Right atrium auricular region (tissue), 2 donors: ENCODE measurements around the gene RPL22. TPM values are rescaled to one million over a fixed set of nuclear protein-coding genes. Genes with fewer than 3 reads are reported as not detected.
A peak's percentile ranks its signal among the peaks of the same experiment; 100 is the strongest.

ENCODE experiments used
- DNase-seq: peaks from one replicate; pipeline ENCODE4 v3.0.0-alpha.2; 2019; ENCODE audit warnings: low spot score
- H3K27ac ChIP-seq, 2 donors: fragments of 200-600 bp; sonication (generic); 1 replicate in 1 of 2; 2 replicates in 1 of 2; pipeline ENCODE4 v1.5.1; 2016 to 2019
- H3K27me3 ChIP-seq, 2 donors: fragments of 200-600 bp; sonication (generic); one replicate each; pipeline versions ENCODE4 v1.5.1 to v1.6.0; 2017 to 2019
- H3K36me3 ChIP-seq: fragments of 200-600 bp; sonication (generic); one replicate; pipeline ENCODE4 v1.5.1; 2016
- H3K4me1 ChIP-seq, 2 donors: fragments of 200-600 bp; sonication (generic); one replicate each; pipeline versions ENCODE4 v1.5.1 to v1.6.0; 2017 to 2019
- H3K4me3 ChIP-seq, 2 donors: fragments of 200-600 bp; sonication (generic); 1 replicate in 1 of 2; 2 replicates in 1 of 2; pipeline ENCODE4 v1.5.1; 2017 to 2019; ENCODE audit warnings: mild to moderate bottlenecking in 1 of 2, moderate library complexity in 1 of 2
- H3K9me3 ChIP-seq, 2 donors: fragments of 200-600 bp; sonication (generic); one replicate each; pipeline ENCODE4 v1.5.1; 2019
- total RNA-seq, 2 donors: library from RNA; depleted of rRNA; stranded (reverse); fragments of >200 nt; gene quantifications; one replicate each; pipeline ENCODE4 v1.1.0, GENCODE V29; 2016
- TF ChIP-seq, protein P1 (sequence below), 2 donors: fragments of 200-600 bp; sonication (generic); IDR thresholded peaks; one replicate each; pipeline ENCODE4 v1.5.1; 2019; ENCODE audit warnings: antibody characterized with exemption in 2 of 2

RPL22 gene
- total RNA-seq, result 100 to 1,000 TPM in 1 of 2 donors, 10 to 100 TPM in 1; 75.4 to 115 TPM

DNA sequence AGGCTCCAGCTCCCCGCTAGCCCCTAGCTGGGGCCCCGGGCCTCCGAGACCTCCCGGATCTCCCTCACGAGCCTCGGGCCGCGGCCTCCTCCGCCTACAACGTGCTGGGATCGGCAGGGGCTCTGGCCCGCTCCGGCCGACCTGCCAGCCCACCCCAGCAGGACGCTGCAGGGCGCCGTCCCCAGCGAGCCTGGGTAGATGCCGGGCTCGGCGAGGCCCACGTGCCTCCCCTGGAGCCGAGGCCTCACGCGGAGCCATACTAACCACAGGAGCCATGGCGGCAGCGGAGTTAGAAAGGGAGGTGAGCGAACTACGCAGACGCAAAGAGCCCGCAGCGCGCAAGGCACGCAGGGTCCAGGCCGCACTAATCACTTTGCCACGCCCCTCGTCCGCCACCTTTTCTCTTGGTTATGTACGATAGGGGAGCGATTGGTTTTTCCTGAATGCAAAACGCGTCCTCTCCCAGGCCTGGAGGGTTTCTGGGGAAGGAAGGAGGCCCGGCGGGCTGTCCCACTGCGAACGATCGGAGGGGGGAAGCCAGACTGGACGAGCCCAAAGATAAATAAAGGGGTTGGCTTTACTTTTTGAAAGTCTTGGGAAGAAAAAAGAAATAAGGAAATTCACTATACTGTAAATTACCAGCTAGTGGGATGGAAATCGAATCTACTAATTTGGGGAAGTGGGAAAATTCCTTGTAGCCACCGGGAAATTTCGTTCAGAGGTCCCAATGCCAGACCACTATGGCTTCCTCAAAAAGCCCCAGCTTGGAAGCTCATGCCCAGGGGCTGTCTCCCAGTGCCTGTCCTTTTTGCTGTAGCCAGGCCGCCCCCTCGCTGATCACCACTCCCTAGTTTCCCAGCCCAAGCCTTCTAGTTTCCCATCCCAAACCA lies at the start of gene RPL22:
Gene RPL22, minus strand, starts transcription at position 298 of the 890 bp plus-strand sequence. Its CDS starts 22 bp downstream, at position 276.
- DNase-seq, result peak; percentile 98
- peaks cover 0 to 25% of the 10 kb centered on the region in 2 donors for H3K4me1 ChIP-seq
- no peaks in the 10 kb centered on the region for H3K9me3 ChIP-seq
- TF ChIP-seq, protein P1, sequence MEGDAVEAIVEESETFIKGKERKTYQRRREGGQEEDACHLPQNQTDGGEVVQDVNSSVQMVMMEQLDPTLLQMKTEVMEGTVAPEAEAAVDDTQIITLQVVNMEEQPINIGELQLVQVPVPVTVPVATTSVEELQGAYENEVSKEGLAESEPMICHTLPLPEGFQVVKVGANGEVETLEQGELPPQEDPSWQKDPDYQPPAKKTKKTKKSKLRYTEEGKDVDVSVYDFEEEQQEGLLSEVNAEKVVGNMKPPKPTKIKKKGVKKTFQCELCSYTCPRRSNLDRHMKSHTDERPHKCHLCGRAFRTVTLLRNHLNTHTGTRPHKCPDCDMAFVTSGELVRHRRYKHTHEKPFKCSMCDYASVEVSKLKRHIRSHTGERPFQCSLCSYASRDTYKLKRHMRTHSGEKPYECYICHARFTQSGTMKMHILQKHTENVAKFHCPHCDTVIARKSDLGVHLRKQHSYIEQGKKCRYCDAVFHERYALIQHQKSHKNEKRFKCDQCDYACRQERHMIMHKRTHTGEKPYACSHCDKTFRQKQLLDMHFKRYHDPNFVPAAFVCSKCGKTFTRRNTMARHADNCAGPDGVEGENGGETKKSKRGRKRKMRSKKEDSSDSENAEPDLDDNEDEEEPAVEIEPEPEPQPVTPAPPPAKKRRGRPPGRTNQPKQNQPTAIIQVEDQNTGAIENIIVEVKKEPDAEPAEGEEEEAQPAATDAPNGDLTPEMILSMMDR (IDR thresholded peaks at IDR 0.05), result no peak
- no peaks in the 10 kb centered on the region for H3K27me3 ChIP-seq
- peak within 1 kb of the TSS; percentile 84 to 86 for H3K27ac ChIP-seq
- H3K36me3 ChIP-seq, result peaks cover 23% of the 10 kb centered on the region
- peak within 1 kb of the TSS; percentile 96 to 98 for H3K4me3 ChIP-seq

GRCh38 chr1:6248161-6248776 lies 48.9 kb upstream of the RPL22 start:
- H3K27me3 ChIP-seq, result peaks cover 11 to 26% of the 10 kb centered on the region in 2 donors
- H3K36me3 ChIP-seq, result no peaks in the 10 kb centered on the region
- H3K27ac ChIP-seq, result no peak overlapping the region
- H3K9me3 ChIP-seq, result no peaks in the 10 kb centered on the region
- peaks cover 0 to 26% of the 10 kb centered on the region in 2 donors for H3K4me1 ChIP-seq
- TF ChIP-seq, protein P1 (IDR thresholded peaks at IDR 0.05), result no peak
- no peak for DNase-seq
- no peak overlapping the region for H3K4me3 ChIP-seq

DNA sequence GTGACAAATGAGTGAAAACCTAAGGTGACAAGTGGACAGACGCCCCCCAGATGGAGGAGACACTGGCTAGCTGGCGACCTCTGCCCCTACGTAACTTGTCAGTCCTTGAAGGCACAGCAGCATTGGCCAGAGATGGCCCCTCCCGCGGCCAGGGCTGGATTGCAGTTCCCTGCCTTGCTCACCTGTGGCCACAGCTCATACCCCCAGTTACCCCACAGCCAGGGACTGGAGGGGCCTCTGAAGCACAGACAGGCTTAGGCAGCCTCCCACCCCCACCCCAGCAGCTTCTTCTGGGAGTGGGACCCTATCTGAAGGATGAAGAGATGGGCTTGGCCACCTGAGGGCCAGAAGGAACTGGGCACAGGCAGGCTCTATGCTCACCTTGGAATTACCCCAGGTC lies 48.3 kb upstream of the RPL22 start:
- Histone ChIP-seq H3K9me3 (no peaks in the 10 kb centered on the region), H3K4me1 (peaks cover 0 to 26% of the 10 kb centered on the region in 2 donors), H3K27me3 (peaks cover 18 to 32% of the 10 kb centered on the region in 2 donors), H3K27ac (no peak overlapping the region), H3K4me3 (no peak overlapping the region), H3K36me3 (no peaks in the 10 kb centered on the region)
- no peak for DNase-seq
- TF ChIP-seq, protein P1 (IDR thresholded peaks at IDR 0.05), result no peak

GRCh38 chr1:6246497-6247467 lies 47.4 kb upstream of the RPL22 start:
- Histone ChIP-seq H3K27ac (no peak overlapping the region), H3K4me1 (peaks cover 0 to 35% of the 10 kb centered on the region in 2 donors), H3K27me3 (peaks cover 22 to 40% of the 10 kb centered on the region in 2 donors), H3K9me3 (no peaks in the 10 kb centered on the region), H3K4me3 (no peak overlapping the region), H3K36me3 (no peaks in the 10 kb centered on the region)
- TF ChIP-seq, protein P1 (IDR thresholded peaks at IDR 0.05), result peak; percentile 93 to 99
- peak; percentile 80 for DNase-seq

- H3K27me3 ChIP-seq, result peaks cover 28 to 48% of the 10 kb centered on the region in 2 donors
- H3K4me3 ChIP-seq, result no peak overlapping the region
- peaks cover 0 to 39% of the 10 kb centered on the region in 2 donors for H3K4me1 ChIP-seq
- no peak for DNase-seq
- H3K9me3 ChIP-seq, result no peaks in the 10 kb centered on the region
- H3K36me3 ChIP-seq, result no peaks in the 10 kb centered on the region
- H3K27ac ChIP-seq, result no peak overlapping the region
- TF ChIP-seq, protein P1 (IDR thresholded peaks at IDR 0.05), result no peak
These were observed 46.6 kb upstream of the RPL22 start for GRCh38 chr1:6245869-6246496.
